Measurements from ENCODE around the gene CSNK1E.

GRCh38 chr22:38258895-38259294 lies 58.3 kb downstream of the CSNK1E start:
- TF ChIP-seq CTCF (IDR thresholded peaks at IDR 0.05; ENCODE audit: insufficient read depth, low read length, poor library complexity, severe bottlenecking), result no peak
- TF ChIP-seq EZH2phosphoT487 (conservative IDR thresholded peaks at IDR 0.05; ENCODE audit: low read length), result no peak
